Ramos (cell line): ENCODE data around the gene UAP1L1.

Experiments used
- in situ Hi-C: fragments of 300-500 bp; cut with MboI; formaldehyde crosslinking; loops from one replicate; pipeline ENCODE4 v1.14.3; 2022; ENCODE audit warnings: low sequenced_read_pairs; ENCODE audit not compliant: unreplicated experiment

UAP1L1 gene

DNA sequence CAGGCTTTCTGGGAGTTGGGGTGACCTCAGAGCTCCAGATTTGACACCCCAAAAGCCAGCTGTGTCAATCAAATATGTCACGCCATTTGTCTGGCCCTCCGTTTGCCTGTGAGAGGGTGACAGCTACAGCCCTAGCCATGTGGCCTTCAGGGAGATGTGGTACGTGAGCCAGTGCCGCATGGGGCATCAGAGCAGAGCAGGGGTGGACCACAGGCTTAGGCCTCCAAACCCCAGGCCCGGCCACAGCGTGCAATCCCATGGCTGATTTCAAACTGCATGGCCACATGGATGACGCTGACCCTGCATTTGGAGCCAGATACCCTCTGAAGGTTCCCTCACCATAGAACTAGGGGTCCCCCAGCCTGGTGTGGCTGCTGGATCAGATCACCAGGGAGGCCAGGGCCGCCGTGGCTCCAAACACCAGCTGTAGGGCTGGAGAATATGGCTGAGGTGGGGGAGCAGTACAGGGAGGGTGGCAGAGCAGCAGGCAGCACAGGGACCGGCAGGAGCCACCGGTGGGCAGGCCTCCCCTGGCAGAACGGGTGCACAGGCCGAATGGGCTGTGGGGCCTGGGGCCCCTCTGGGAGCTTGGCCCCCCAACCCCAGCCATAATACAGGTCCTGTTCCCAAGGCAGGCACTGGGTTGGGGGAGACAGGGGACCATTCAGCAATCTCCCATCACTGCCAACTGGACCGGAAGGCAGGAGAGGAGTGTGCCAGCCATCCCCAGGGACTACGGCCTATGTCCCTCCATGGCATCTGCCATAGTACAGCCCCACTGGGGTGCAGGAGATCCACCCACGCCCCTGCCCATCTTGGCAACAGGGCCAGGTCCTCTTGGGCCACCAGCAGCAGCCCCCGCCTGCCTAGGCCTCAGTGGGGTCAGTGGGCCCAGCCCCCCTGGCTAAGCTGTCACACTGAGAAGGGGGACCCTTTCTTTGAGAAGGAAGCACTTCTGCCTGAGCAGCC is 8.5 kb upstream of the UAP1L1 start:
- in situ Hi-C loops = loop anchor here (25.0 kb wide), 1 partner anchor 368 kb away; the partner anchor contains the start of gene ENTPD8

GRCh38 chr9:137069508-137070091 is 7.7 kb upstream of the UAP1L1 start:
- in situ Hi-C loops = loop anchor here (25.0 kb wide), 1 partner anchor 368 kb away; the partner anchor contains the start of gene ENTPD8

- in situ Hi-C loops = loop anchor here (25.0 kb wide), 1 partner anchor 367 kb away; the partner anchor contains the start of gene ENTPD8
Observed at GRCh38 chr9:137070201-137070905, 7.0 kb upstream of the UAP1L1 start, which contains the start of gene SAPCD2. Gene SAPCD2, minus strand, starts transcription at chr9:137070557. Its CDS starts 97 bp downstream, at chr9:137070460.

GRCh38 chr9:137070906-137071275 is 6.4 kb upstream of the UAP1L1 start:
- in situ Hi-C loops = loop anchor here (25.0 kb wide), 1 partner anchor 366 kb away; the partner anchor contains the start of gene ENTPD8

DNA sequence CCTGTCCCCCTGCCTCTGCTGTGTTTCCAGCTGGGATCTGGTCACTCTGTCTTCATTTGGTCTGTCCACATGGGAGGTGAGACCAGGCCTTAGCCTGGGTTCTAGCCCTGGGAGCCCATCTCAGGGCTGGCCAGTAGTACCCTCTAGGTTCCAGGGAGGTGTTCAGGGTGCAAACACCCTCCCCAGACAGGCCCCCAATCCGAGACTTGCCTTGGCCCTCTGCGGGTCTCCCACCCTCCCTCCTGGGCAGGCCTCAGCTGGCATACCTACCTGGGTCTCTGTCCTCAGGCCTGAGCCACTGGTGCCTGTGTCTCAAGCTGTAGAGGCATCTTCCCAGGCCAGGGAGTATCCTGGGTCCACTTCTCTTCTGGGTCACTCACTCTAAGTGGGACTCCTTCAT is 6.0 kb upstream of the UAP1L1 start:
- in situ Hi-C loops = loop anchor here (25.0 kb wide), 1 partner anchor 366 kb away; the partner anchor contains the start of gene ENTPD8

GRCh38 chr9:137073992-137074399 is 3.3 kb upstream of the UAP1L1 start:
- in situ Hi-C loops = loop anchor here (25.0 kb wide), 1 partner anchor 363 kb away; the partner anchor contains the start of gene ENTPD8

GRCh38 chr9:137074657-137075274 is 2.6 kb upstream of the UAP1L1 start:
- in situ Hi-C loops = loop anchor here (25.0 kb wide), 1 partner anchor 363 kb away; the partner anchor contains the start of gene ENTPD8

GRCh38 chr9:137075275-137075775 is 2.0 kb upstream of the UAP1L1 start:
- in situ Hi-C loops = no loop called here

GRCh38 chr9:137076636-137077009 is 694 bp upstream of the UAP1L1 start:
- in situ Hi-C loops = no loop called here

DNA sequence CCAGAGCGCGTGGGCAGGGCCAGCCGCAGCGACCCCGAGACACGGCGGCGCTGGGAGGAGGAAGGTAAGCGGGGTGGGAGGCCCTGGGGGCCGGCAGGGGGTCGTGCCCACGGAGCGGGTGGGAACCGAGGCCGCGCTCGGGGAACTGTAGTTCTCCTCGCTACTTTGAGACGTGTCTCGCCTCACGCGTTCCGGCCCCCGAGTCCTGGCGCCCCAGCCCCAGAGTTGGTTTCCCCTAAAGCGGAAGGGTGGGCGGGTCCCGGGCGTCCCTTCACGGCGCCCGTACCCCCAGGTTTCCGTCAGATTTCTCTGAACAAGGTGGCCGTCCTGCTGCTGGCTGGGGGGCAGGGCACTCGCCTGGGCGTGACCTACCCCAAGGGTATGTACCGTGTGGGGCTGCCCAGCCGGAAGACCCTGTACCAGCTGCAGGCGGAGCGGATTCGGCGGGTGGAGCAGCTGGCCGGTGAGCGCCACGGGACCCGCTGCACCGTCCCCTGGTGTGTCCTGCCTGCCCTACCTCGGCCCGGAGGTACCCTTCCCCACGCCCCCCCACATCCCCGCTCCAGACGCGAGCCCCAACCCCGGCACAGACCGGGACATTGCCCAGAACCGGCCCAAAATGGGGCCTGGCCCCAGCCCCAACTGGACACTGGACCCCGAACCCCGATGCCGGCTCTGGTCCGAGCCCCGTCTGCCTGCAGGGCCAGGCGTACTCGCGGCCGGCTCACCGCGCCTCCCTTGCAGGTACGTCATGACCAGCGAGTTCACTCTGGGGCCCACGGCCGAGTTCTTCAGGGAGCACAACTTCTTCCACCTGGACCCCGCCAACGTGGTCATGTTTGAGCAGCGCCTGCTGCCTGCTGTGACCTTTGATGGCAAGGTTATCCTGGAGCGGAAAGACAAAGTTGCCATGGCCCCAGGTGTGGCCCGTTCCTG is 709 bp downstream of the UAP1L1 start:
- in situ Hi-C loops = no loop called here

GRCh38 chr9:137078701-137079400 is 1.5 kb downstream of the UAP1L1 start:
- in situ Hi-C loops = no loop called here

GRCh38 chr9:137079401-137079787 is 2.1 kb downstream of the UAP1L1 start:
- in situ Hi-C loops = no loop called here

- in situ Hi-C loops = no loop called here
Observed at GRCh38 chr9:137080260-137081122, 3.2 kb downstream of the UAP1L1 start.

DNA sequence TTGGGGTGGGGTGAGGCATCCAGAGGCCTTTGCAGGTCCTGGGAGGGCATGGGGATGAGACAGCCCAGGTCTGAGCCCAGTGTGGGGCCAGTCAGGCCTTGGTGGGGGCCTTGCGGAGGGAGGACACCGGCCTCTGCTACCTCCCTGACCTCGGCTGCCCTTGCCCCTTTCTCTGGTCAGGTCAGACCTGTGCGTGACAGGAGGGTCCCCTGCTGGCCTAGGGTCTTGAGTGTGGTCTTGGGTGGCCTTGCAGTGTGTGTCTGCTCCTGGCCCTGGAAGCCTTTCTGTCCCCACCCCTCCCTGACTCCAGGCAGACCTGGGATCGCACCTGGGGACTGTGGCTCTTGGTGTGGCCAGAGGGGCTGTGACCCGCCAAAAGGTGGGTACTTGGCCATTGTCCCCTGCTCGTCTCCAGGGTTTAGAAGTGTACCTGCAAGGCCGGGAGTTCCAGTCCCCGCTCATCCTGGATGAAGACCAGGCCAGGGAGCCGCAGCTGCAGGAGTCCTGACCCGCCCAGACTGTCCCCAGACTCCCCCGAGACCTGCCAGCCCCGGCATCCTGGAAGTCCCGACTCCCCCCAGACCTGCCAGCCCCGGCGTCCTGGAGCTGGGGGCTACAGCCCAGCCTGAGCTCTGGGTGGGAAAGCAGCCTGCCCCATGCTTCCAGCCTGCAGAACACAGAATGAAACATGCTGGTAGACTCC is 5.1 kb downstream of the UAP1L1 start:
- in situ Hi-C loops = no loop called here

DNA sequence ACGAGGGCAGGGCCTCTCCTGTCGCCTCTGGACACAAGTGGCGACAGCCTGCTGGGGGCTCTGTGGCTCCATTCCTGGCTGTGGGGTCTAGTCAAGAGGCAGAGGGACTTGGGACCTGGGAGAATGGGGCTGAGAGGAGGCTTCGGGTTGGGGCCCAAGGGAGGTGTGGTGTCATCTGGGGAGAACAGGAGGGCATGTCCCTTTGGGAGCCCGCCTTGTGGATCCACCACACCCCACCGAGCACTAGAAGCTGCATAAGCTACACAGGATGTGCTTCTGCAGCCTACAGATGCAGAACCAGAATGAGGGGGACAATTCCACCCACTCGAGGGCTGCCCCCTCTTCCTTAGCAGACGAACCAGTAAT is 5.6 kb downstream of the UAP1L1 start:
- in situ Hi-C loops = no loop called here

DNA sequence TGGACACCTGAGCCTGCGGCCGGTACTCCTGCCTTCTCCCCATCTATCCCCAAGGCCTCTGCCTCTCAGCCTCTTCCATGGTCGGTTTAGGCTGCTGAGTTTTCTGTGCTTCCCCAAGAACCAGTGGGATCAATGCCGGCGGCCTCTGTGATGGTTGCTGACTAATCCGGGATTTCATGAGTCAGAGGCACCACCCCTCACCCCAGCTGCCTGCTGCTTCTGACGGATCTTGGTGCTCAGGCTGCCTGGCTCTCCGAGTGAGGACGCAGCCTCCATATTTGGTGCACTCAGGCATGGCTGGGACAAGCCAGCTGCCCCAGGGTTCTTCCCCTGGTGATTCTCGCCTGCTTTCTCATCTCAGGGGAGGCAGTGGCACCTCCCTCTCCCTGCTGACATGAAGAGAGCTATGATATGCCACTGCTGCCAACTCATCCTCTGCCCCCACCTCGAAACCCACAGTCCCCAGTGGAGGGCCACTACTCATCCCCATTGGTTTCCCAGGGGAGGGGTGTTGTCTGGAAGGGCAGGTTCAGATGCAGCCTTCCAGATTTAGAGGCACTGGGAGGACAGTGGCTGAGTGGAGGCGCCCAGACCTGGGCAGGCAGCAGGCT is 6.2 kb downstream of the UAP1L1 start:
- in situ Hi-C loops = no loop called here
